Stimulated activated naive CD8-positive, alpha-beta T cell treated with anti-CD3 and anti-CD28 coated beads, Interleukin-15, Interleukin-2, amounts not matched to agents 100 ng/mL and 50 ng/mL, for 24 hours (primary cell): ENCODE data around the gene RUFY2.
"Not testable (repeated sequence)": the region's sequence is repeated elsewhere in the genome, so short reads cannot be mapped to it uniquely, and the experiment has no call there.

Source experiments
- H3K27ac Mint-ChIP-seq: one replicate; pipeline ENCODE4 v1.8.0; 2021; ENCODE audit warnings: mild to moderate bottlenecking, mixed read lengths
- H3K27me3 Mint-ChIP-seq: one replicate; pipeline ENCODE4 v1.8.0; 2021; ENCODE audit warnings: mixed read lengths
- H3K36me3 Mint-ChIP-seq: one replicate; pipeline ENCODE4 v1.8.0; 2021; ENCODE audit warnings: low read depth, mixed read lengths
- H3K4me1 Mint-ChIP-seq: one replicate; pipeline ENCODE4 v1.8.0; 2021; ENCODE audit warnings: low read depth, mixed read lengths
- H3K4me3 Mint-ChIP-seq: one replicate; pipeline ENCODE4 v1.8.0; 2021; ENCODE audit warnings: mild to moderate bottlenecking, mixed read lengths
- H3K9me3 Mint-ChIP-seq: one replicate; pipeline ENCODE4 v1.8.0; 2021; ENCODE audit warnings: mixed read lengths

The RUFY2 gene

DNA sequence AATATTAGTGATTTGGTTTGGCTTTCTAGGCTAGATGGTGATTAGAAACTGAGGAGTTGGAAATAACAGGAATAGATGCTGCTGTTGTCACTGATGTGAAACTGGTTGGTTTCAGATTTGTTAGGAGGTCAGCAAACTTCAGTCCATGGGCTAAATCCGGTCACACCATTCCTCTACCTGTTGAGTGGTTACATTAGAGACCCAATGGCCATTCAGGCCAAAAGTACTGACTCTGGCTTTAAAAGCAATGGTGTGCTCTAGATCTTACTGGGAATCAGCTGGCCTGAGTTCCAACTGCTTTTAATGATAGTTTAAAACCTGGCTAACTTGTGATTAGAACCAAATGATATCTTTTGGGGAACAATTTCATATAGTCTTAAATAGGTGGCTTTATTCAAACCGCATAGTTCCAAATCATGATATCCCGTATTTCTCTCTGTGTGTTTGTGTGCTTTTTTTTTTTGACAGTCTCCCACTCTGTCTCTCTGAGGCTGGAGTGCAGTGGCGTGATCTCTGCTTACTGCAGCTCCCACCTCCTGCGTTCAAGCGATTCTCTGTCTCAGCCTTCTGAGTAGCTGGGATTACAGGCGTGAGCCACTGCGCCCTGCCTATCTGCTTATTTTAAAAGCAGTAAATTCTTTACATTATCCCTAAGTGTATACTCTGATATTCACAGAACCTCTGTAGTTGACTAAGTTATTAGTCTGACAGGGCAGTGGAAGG, 66.6 kb downstream of the RUFY2 start:
- Mint-ChIP-seq H3K36me3 (peaks cover 93% of the 10 kb centered on the region), H3K4me3 (no peak overlapping the region), H3K4me1 (peaks cover 29% of the 10 kb centered on the region), H3K27ac (peak overlapping the region; percentile 71), H3K27me3 (no peaks in the 10 kb centered on the region), H3K9me3 (no peaks in the 10 kb centered on the region)

- H3K36me3 Mint-ChIP-seq: peaks cover 91% of the 10 kb centered on the region
- H3K4me3 Mint-ChIP-seq: peak overlapping the region; percentile 98
- peaks cover 46% of the 10 kb centered on the region for H3K4me1 Mint-ChIP-seq
- no peaks in the 10 kb centered on the region for H3K27me3 Mint-ChIP-seq
- H3K9me3 Mint-ChIP-seq: no peaks in the 10 kb centered on the region
- H3K27ac Mint-ChIP-seq: peak overlapping the region; percentile 82
Observed at GRCh38 chr10:68336754-68337351, 70.2 kb downstream of the RUFY2 start.

DNA sequence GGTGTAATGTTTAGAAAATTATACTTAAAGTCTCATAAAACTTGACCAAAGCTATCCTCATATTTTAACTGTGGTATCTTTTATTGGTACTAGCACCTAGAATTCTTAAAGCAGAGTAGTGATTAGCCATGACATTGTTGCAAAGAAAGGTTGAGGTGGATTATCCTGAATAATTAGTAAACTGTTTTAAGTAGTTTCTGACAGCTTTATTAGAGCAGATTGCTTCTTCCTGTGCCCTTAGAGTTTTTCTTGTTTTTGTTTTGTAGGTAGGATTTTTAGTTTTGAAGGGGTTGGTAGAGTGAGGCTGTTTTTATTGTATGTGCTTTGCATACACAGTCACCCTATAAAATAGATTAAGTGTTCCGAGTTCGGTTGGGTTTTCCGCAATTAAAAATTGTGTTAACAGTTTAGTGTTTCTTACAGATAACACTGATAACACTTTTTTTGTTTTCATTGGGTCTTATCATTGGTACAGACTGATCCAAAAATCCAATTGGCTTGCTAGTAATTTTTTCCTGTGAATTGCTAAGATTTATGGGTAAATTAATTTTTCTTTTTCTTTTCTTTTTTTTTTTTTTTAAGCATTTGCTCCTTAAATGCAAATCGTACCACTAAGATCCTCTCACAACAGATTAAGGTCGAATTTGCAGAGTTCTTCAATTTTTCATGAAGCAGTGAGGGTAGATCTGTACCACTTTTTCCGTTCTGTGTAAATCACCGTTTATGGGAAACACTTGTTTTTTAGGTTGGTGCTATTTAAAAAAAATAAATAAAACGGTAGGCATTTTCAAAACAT, 72.2 kb downstream of the RUFY2 start:
- no peaks in the 10 kb centered on the region for H3K27me3 Mint-ChIP-seq
- H3K36me3 Mint-ChIP-seq: peaks cover 71% of the 10 kb centered on the region
- H3K4me1 Mint-ChIP-seq: peaks cover 62% of the 10 kb centered on the region
- no peaks in the 10 kb centered on the region for H3K9me3 Mint-ChIP-seq
- H3K27ac Mint-ChIP-seq: peak overlapping the region; percentile 57
- H3K4me3 Mint-ChIP-seq: peak overlapping the region; percentile 98

- Mint-ChIP-seq H3K4me3 (peak overlapping the region; percentile 98), H3K27me3 (no peaks in the 10 kb centered on the region), H3K27ac (peak overlapping the region; percentile 100), H3K4me1 (peaks cover 62% of the 10 kb centered on the region), H3K36me3 (peaks cover 60% of the 10 kb centered on the region), H3K9me3 (no peaks in the 10 kb centered on the region)
Observed at GRCh38 chr10:68333440-68334431, 73.3 kb downstream of the RUFY2 start.

DNA sequence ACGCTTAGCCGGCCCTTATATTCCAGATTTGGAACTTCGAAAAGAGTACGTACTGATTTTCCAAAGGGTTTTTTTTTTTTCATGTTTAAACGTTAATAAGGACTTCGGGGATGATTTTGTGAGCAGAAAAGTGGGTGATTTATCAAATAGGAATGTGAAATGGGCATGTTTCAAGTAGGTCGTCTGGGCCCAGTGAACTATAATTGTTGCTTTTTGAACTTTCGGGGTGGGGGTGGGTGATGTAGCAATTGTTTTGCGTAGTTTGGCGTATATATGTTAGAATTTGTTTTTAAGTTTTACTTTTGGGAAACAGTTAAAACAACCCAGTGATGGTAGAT, 74.0 kb downstream of the RUFY2 start:
- H3K27me3 Mint-ChIP-seq: no peaks in the 10 kb centered on the region
- no peaks in the 10 kb centered on the region for H3K9me3 Mint-ChIP-seq
- peaks cover 54% of the 10 kb centered on the region for H3K36me3 Mint-ChIP-seq
- H3K4me3 Mint-ChIP-seq: peak overlapping the region; percentile 98
- H3K4me1 Mint-ChIP-seq: peaks cover 63% of the 10 kb centered on the region
- H3K27ac Mint-ChIP-seq: peak overlapping the region; percentile 100

GRCh38 chr10:68332259-68333057, 74.6 kb downstream of the RUFY2 start, which contains the start of gene PBLD:
TSS of gene PBLD (minus strand) at chr10:68332928. CDS start at chr10:68306844, 26,084 bp downstream.
- H3K36me3 Mint-ChIP-seq: peaks cover 49% of the 10 kb centered on the region
- peak within 1 kb of the TSS; percentile 100 for H3K27ac Mint-ChIP-seq
- H3K4me1 Mint-ChIP-seq: peaks cover 58% of the 10 kb centered on the region
- H3K4me3 Mint-ChIP-seq: peak within 1 kb of the TSS; percentile 98
- H3K27me3 Mint-ChIP-seq: no peaks in the 10 kb centered on the region
- H3K9me3 Mint-ChIP-seq: no peaks in the 10 kb centered on the region

GRCh38 chr10:68331455-68332258, 75.4 kb downstream of the RUFY2 start, which contains the start of gene HNRNPH3:
TSS of gene HNRNPH3 (plus strand) at chr10:68332064. CDS start at chr10:68337222, 5,158 bp downstream.
- H3K27ac Mint-ChIP-seq: peak within 1 kb of the TSS; percentile 100

GRCh38 chr10:68330852-68331454, 76.1 kb downstream of the RUFY2 start:
- H3K27me3 Mint-ChIP-seq: no peaks in the 10 kb centered on the region
- peak overlapping the region; percentile 100 for H3K27ac Mint-ChIP-seq
- peak overlapping the region; percentile 98 for H3K4me3 Mint-ChIP-seq
- peaks cover 43% of the 10 kb centered on the region for H3K4me1 Mint-ChIP-seq
- peaks cover 34% of the 10 kb centered on the region for H3K36me3 Mint-ChIP-seq
- H3K9me3 Mint-ChIP-seq: no peaks in the 10 kb centered on the region

More at GRCh38 chr10:68331455-68332258, 75.4 kb downstream of the RUFY2 start, which contains the start of gene HNRNPH3:
- H3K27me3 Mint-ChIP-seq: no peaks in the 10 kb centered on the region
- peak within 1 kb of the TSS; percentile 98 for H3K4me3 Mint-ChIP-seq
- H3K36me3 Mint-ChIP-seq: peaks cover 41% of the 10 kb centered on the region
- H3K4me1 Mint-ChIP-seq: peaks cover 50% of the 10 kb centered on the region
- no peaks in the 10 kb centered on the region for H3K9me3 Mint-ChIP-seq

GRCh38 chr10:68329506-68329861, 77.6 kb downstream of the RUFY2 start:
- Mint-ChIP-seq H3K4me1 (peaks cover 28% of the 10 kb centered on the region), H3K9me3 (no peaks in the 10 kb centered on the region), H3K36me3 (peaks cover 19% of the 10 kb centered on the region), H3K27me3 (no peaks in the 10 kb centered on the region), H3K4me3 (no peak overlapping the region), H3K27ac (no peak overlapping the region)

DNA sequence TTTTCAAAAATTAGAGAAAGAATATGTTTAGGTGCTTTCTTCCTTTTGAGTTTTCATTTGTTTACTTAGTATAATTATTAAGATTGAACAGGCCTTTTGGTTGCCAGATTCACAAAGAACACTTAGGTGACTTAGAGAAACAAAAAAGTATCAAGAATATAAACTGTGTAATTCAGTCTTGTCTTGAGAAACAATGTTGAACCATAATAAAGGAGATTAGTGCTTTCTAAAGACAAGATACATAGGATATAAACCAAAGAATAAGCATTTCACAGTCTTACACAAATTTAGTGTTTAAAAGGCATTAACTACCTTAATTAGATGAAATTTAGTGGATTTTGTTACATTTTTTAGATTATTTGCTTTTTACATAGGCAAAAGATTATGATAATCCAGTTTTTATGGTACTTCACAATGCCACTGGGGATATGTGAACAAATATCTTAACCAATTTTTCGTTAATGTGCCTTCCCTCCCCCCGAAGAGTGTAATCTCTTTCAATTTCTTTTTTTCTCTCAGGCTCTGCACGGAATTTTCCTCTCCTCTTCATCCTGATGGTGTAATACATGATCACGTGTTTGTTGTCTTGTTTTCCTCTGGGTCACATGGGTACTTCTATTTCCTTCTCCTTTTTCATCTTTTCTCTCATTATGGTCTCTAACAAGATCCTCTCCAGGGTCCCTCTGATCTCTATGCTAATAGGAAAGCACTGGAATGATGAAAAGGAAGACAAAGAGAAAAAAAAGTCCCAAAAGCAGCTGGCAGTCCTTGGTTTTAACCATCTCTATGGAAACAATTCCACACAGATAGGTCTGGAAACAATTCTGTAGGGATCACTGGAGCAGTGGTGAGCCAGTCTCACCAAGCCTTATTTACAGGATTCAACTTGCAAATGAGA, 78.9 kb downstream of the RUFY2 start:
- peak overlapping the region; percentile 67 for H3K27ac Mint-ChIP-seq
- peak overlapping the region; percentile 50 for H3K4me3 Mint-ChIP-seq
- H3K4me1 Mint-ChIP-seq: peaks cover 22% of the 10 kb centered on the region
- H3K9me3 Mint-ChIP-seq: no peaks in the 10 kb centered on the region
- H3K36me3 Mint-ChIP-seq: peaks cover 6% of the 10 kb centered on the region
- H3K27me3 Mint-ChIP-seq: no peaks in the 10 kb centered on the region

GRCh38 chr10:68324396-68324795, 82.7 kb downstream of the RUFY2 start:
- not testable (repeated sequence) for H3K4me1 Mint-ChIP-seq, H3K27ac Mint-ChIP-seq, H3K4me3 Mint-ChIP-seq, H3K9me3 Mint-ChIP-seq, H3K27me3 Mint-ChIP-seq, H3K36me3 Mint-ChIP-seq
